ENCODE data around the gene ITPK1.

DNA sequence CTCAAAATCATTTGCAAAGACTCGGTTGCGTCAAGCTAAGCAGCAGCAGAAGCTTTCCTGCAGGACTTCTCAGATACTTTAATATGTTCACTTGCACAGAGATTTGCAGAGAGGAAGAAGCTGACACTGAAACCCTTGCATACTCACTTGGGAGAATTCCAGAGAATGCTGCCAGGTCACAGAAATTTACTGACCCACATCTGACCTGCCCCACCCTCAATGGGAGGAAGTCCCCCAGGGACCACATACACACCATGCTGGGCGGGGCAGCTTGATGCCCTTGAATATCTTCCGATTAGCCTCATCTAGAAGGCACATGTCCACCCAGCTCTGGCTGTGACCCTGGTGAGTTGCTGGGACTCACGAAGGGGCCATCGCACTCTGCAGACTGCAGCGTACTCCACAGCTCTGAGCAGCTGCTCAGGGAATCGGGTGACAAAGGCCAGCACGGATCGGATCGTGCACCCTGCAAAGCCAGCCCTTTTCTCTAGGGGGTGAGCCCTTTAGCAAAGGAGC is 83.2 kb downstream of the ITPK1 start:
- TF ChIP-seq POLR2AphosphoS5 (IDR thresholded peaks at IDR 0.05; ENCODE audit: low read depth, low read length) (no peak), SIN3A (IDR thresholded peaks at IDR 0.05; ENCODE audit: borderline replicate concordance, insufficient read depth, low read length) (no peak), TAF1 (IDR thresholded peaks at IDR 0.05; ENCODE audit: borderline replicate concordance, insufficient read depth, low read length) (no peak), FOXP2 (optimal IDR thresholded peaks at IDR 0.05; ENCODE audit: borderline replicate concordance, extremely low read depth, extremely low read length, insufficient read depth) (no peak)
- TF ChIP-seq, protein P1, sequence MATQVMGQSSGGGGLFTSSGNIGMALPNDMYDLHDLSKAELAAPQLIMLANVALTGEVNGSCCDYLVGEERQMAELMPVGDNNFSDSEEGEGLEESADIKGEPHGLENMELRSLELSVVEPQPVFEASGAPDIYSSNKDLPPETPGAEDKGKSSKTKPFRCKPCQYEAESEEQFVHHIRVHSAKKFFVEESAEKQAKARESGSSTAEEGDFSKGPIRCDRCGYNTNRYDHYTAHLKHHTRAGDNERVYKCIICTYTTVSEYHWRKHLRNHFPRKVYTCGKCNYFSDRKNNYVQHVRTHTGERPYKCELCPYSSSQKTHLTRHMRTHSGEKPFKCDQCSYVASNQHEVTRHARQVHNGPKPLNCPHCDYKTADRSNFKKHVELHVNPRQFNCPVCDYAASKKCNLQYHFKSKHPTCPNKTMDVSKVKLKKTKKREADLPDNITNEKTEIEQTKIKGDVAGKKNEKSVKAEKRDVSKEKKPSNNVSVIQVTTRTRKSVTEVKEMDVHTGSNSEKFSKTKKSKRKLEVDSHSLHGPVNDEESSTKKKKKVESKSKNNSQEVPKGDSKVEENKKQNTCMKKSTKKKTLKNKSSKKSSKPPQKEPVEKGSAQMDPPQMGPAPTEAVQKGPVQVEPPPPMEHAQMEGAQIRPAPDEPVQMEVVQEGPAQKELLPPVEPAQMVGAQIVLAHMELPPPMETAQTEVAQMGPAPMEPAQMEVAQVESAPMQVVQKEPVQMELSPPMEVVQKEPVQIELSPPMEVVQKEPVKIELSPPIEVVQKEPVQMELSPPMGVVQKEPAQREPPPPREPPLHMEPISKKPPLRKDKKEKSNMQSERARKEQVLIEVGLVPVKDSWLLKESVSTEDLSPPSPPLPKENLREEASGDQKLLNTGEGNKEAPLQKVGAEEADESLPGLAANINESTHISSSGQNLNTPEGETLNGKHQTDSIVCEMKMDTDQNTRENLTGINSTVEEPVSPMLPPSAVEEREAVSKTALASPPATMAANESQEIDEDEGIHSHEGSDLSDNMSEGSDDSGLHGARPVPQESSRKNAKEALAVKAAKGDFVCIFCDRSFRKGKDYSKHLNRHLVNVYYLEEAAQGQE (IDR thresholded peaks at IDR 0.05; ENCODE audit: insufficient read depth in 1 of 2, low read depth in 2 of 2, low read length in 2 of 2): no peak

Measured in PFSK-1 (cell line).